GF-D8 (cell line): ENCODE data around the gene DLGAP5.
A peak's percentile ranks its signal among the peaks of the same experiment; 100 is the strongest.

Experiments
- DNase-seq: peaks from one replicate; lab custom pipeline; 2025; lab: John Stamatoyannopoulos, UW

The DLGAP5 gene

GRCh38 chr14:55128386-55129085 is 62.8 kb downstream of the DLGAP5 start:
- no peak for DNase-seq

- DNase-seq, result no peak
Measured at GRCh38 chr14:55127460-55127951, 63.9 kb downstream of the DLGAP5 start.

- peak; percentile 38 for DNase-seq
Measured at GRCh38 chr14:55126932-55127459, 64.4 kb downstream of the DLGAP5 start.

GRCh38 chr14:55126034-55126433 is 65.4 kb downstream of the DLGAP5 start:
- no peak for DNase-seq

- peak; percentile 34 for DNase-seq
Measured at GRCh38 chr14:55125403-55125802, 66.0 kb downstream of the DLGAP5 start.

- DNase-seq, result no peak
Measured at GRCh38 chr14:55124774-55125386, 66.5 kb downstream of the DLGAP5 start.

- DNase-seq, result no peak
Measured at GRCh38 chr14:55123852-55124639, 67.3 kb downstream of the DLGAP5 start.

GRCh38 chr14:55123101-55123500 is 68.3 kb downstream of the DLGAP5 start:
- DNase-seq, result no peak

GRCh38 chr14:55122440-55122986 is 68.9 kb downstream of the DLGAP5 start:
- no peak for DNase-seq

GRCh38 chr14:55121628-55122439 is 69.6 kb downstream of the DLGAP5 start:
- DNase-seq, result no peak

- peak; percentile 34 for DNase-seq
Measured at GRCh38 chr14:55120571-55121495, 70.6 kb downstream of the DLGAP5 start.

GRCh38 chr14:55118761-55119160 is 72.6 kb downstream of the DLGAP5 start:
- no peak for DNase-seq

- peak; percentile 95 for DNase-seq
Measured at GRCh38 chr14:55117803-55118441, 73.5 kb downstream of the DLGAP5 start.

- DNase-seq, result peak; percentile 70
Measured at GRCh38 chr14:55116246-55117030, 74.9 kb downstream of the DLGAP5 start.

GRCh38 chr14:55115861-55116245 is 75.5 kb downstream of the DLGAP5 start:
- no peak for DNase-seq

- no peak for DNase-seq
Measured at GRCh38 chr14:55115460-55115859, 75.9 kb downstream of the DLGAP5 start.

- DNase-seq, result no peak
Measured at GRCh38 chr14:55114720-55115119, 76.7 kb downstream of the DLGAP5 start.

GRCh38 chr14:55111122-55111708 is 80.2 kb downstream of the DLGAP5 start:
- DNase-seq, result no peak

GRCh38 chr14:55109836-55110235 is 81.5 kb downstream of the DLGAP5 start:
- no peak for DNase-seq
